Subcutaneous preadipocyte (primary cell): ENCODE measurements around the gene WSCD1. TPM values are rescaled to one million over a fixed set of nuclear protein-coding genes. Genes with fewer than 3 reads are reported as not detected.

Experiments used
- total RNA-seq: library from RNA; depleted of rRNA; stranded (reverse); fragments of >200 nt; gene quantifications from 2 replicates; pipeline ENCODE4 v1.2.3, GENCODE V29; 2012

The WSCD1 gene
- total RNA-seq = 0.20 TPM in 1 of 2 replicates, not detected in the other

DNA sequence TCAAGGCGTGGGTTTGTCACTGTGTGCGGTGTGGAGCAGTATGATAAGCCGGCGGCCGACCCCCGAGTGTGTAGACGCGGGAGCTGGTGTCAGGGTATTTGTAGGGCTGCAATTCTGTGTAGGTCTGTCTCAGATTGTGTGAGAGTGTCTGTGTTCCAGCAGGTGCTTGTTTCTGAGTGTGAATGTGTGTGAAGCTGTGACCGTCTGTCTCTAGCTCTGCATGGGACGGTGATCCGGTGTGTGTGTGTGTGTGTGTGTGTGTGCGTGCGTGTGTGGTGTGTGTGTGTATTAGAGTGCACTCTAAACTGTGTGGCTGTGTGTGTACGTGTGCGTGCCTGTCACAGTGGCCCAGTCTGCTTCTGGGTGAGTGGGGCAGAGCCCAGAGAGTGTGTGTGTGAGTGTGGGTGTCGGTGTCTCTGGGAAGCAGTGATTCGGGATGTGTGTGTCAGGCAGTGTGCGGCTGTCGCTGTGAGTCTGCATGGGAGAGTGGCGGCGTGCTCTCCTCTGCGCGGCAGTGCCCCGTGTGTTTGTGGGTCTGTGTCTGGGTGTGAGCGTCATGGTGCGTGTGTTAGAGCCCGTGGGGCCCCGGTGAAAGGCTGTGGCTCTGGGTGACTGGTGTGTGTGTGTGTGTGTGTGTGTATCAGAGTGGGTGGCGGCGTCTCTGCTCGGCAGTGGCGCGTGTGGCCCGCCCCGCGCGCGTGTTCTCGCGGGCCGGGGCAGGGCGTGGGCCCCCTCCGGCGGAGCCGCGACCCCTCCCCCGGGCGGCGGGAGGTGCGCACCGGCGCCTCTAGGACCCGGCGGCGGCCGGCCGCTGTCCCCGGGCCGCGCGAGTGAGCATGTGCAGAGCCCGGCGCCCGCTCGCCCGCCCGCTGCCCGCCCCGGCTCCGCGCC, at the start of gene WSCD1:
Gene WSCD1 (plus strand): TSS at position 841 of the 891 bp plus-strand sequence. CDS start 10,280 bp downstream, outside the sequence.

